GM18498 (cell line): Measurements from ENCODE around the gene FAR1.

ENCODE experiments used
- ATAC-seq: cut with Tn5 transposase; IDR thresholded peaks from one replicate; pipeline ENCODE4 v1.9.1; 2021; ENCODE audit warnings: mild to moderate bottlenecking, moderate library complexity; ENCODE audit not compliant: unreplicated experiment

FAR1 gene

DNA sequence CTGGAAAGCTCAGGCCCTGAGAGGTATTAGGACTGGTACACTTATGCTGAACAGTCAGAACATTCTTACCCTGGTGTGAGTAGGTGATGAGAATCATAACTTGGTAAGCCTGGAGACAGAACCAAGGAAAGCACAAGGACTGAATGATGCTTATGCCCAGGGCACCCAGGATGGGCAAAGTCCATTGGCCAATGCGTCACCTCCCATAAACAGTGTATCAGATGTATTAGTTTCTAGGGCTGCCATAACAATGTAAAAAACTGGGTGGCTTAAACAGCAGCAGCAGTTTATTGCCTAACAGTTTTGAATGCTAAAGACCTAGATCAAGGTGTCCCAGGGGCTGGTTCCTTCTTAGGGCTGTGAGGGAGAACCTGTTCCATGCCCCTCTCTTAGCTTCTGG, 107.0 kb downstream of the FAR1 start:
- no peak for ATAC-seq

- no peak for ATAC-seq
Observed at GRCh38 chr11:13776134-13776815, 107.8 kb downstream of the FAR1 start.

DNA sequence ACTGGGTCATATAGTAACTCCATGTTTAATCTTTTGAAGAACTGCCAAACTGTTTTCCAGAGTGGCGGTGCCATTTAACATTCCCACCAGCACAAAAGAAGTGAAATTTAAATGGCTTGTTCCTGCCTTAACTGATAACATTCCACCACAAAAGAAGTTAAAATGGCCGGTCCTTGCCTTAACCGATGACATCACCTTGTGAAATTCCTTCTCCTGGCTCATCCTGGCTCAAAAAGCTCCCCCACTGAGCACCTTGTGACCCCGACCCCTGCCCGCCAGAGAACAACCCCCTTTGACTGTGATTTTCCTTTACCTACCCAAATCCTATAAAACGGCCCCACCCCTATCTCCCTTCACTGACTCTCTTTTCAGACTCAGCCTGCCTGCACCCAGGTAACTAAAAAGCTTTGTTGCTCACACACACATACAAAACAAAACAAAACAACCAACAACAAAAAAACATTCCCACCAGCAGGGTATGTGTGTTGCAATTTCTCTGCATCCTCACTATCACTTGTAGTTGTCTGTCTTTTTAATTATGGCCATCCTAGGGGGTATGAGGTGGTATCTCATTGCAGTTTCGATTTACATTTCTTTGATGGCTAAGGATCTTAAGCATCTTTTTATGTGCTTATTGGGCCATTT, 109.0 kb downstream of the FAR1 start:
- no peak for ATAC-seq

DNA sequence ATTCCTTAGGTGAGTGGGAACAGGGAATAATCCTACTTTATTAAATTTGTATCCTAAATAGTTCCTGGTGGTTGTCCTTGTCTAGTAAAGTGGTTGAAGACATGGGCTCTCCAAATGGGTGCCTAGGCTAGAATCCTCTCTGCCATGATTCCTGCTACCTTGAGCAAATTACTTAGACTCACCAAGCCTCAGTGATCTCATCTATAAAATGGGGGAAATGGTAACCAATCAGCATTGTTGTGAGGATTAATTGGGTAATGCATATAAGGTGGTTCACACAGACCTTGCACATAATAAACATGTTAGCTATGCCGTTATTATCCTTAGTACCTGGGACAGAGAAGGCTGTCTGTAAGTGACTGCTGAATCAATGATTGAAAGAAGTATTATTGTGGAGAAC, 109.9 kb downstream of the FAR1 start:
- ATAC-seq: no peak

DNA sequence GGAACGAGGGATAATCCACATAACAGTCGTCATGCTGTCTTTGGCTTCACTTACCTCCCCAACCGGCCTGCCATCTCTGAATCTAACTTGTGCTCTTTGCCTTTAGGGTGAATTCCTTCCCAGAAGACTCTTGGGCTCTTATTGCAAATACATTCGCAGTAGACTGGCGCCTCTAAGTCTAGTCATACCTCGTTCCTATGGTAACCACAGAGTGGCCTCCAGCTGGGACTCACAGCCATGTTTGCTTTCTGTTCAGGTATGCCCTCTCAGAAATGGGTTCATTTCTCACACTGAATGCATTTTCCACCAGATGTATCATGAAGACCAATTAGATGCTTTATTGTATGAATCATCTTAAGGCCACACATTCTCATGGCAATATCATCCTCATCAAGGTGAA, 112.7 kb downstream of the FAR1 start:
- ATAC-seq: no peak
